K562 (cell line): ENCODE data around the gene PRM3. TPM values are rescaled to one million over a fixed set of nuclear protein-coding genes. Genes with fewer than 3 reads are reported as not detected.

ENCODE experiments used
- BRD4 ChIP-seq: fragments of 200-600 bp; sonication (generic); IDR thresholded peaks from 2 replicates; pipeline ENCODE4 v1.6.1; 2017; ENCODE audit warnings: inconsistent platforms
- CBX2 ChIP-seq: fragments of 200-600 bp; sonication (generic); IDR thresholded peaks from one replicate; pipeline ENCODE4 v1.6.1; 2012; ENCODE audit warnings: mild to moderate bottlenecking, low read length, inconsistent platforms; ENCODE audit not compliant: insufficient read depth, poor library complexity, severe bottlenecking
- CBX5 ChIP-seq: IDR thresholded peaks from 2 replicates; pipeline ENCODE4 v1.6.1; 2014; ENCODE audit warnings: low read depth, borderline replicate concordance
- ERF ChIP-seq: fragments of 450-650 bp; formaldehyde crosslinking; IDR thresholded peaks from 2 replicates; pipeline ENCODE4 v1.4.0; 2020; ENCODE audit warnings: mild to moderate bottlenecking, mixed read lengths
- ETV1 ChIP-seq: fragments of 450-650 bp; conservative IDR thresholded peaks from 2 replicates; pipeline ENCODE4 v1.6.1; 2016; ENCODE audit warnings: missing genetic modification characterization, control low read depth, low read depth, missing compliant biosample characterization
- FIP1L1 ChIP-seq: fragments of 200-400 bp; formaldehyde crosslinking; IDR thresholded peaks from 2 replicates; pipeline ENCODE4 v1.6.1; 2018; ENCODE audit warnings: mild to moderate bottlenecking, low read depth, low read length; ENCODE audit not compliant: poor library complexity, severe bottlenecking
- FOXK2 ChIP-seq, 2 experiments: fragments of 450-650 bp; IDR thresholded peaks in 1 of 2; conservative IDR thresholded peaks in 1 of 2; 2 replicates each; pipeline ENCODE4 v1.6.1; 2016; ENCODE audit warnings: low read depth in 2 of 2, mild to moderate bottlenecking in 1 of 2
- HNRNPL ChIP-seq: fragments of 200-400 bp; formaldehyde crosslinking; IDR thresholded peaks from 2 replicates; pipeline ENCODE4 v1.6.1; 2017; ENCODE audit warnings: low read depth, mild to moderate bottlenecking, low read length
- OTX1 ChIP-seq: fragments of 450-650 bp; formaldehyde crosslinking; IDR thresholded peaks from 2 replicates; pipeline ENCODE4 v1.4.0; 2022; ENCODE audit warnings: mild to moderate bottlenecking
- POLR2AphosphoS5 ChIP-seq: IDR thresholded peaks from 2 replicates; pipeline ENCODE4 v1.6.1; 2011; ENCODE audit warnings: mild to moderate bottlenecking, low read depth, low read length, moderate library complexity; ENCODE audit not compliant: control insufficient read depth, insufficient read depth
- RBM15 ChIP-seq: fragments of 200-400 bp; formaldehyde crosslinking; IDR thresholded peaks from 2 replicates; pipeline ENCODE4 v1.6.1; 2018; ENCODE audit warnings: mild to moderate bottlenecking, low read length, moderate library complexity; ENCODE audit not compliant: insufficient read depth
- TCF3 ChIP-seq: sonication (generic); formaldehyde crosslinking; IDR thresholded peaks from 2 replicates; pipeline ENCODE4 v1.4.0; 2020; ENCODE audit warnings: mild to moderate bottlenecking, missing genetic modification reagents
- THRAP3 ChIP-seq: fragments of 450-650 bp; IDR thresholded peaks from 2 replicates; pipeline ENCODE4 v1.6.1; 2016; ENCODE audit warnings: mild to moderate bottlenecking, inconsistent platforms, borderline replicate concordance
- U2AF1 ChIP-seq: fragments of 200-400 bp; formaldehyde crosslinking; optimal IDR thresholded peaks from 2 replicates; pipeline ENCODE3; 2017; ENCODE audit warnings: mild to moderate bottlenecking, low read depth, low read length, moderate library complexity
- XRCC5 ChIP-seq: fragments of 200-400 bp; formaldehyde crosslinking; IDR thresholded peaks from 2 replicates; pipeline ENCODE4 v1.6.1; 2017; ENCODE audit warnings: low read depth, mild to moderate bottlenecking, low read length
- ZFP36 ChIP-seq: fragments of 150-350 bp; IDR thresholded peaks from 2 replicates; pipeline ENCODE4 v1.6.1; 2018; ENCODE audit warnings: low read length, low read depth; ENCODE audit not compliant: partially characterized antibody
- ZNF282 ChIP-seq: sonication (generic); formaldehyde crosslinking; IDR thresholded peaks from 2 replicates; pipeline ENCODE4 v1.8.1; 2023; ENCODE audit warnings: missing genetic modification reagents
- ZNF324 ChIP-seq: fragments of 250-450 bp; sonication (Bioruptor Pico); IDR thresholded peaks from 2 replicates; pipeline ENCODE4 v1.4.0; 2020; ENCODE audit warnings: mild to moderate bottlenecking
- ZNF408 ChIP-seq: fragments of 250-450 bp; sonication (Bioruptor Pico); IDR thresholded peaks from 2 replicates; pipeline ENCODE4 v1.4.0; 2020; ENCODE audit warnings: low read depth, mild to moderate bottlenecking, moderate library complexity
- ZNF644 ChIP-seq: fragments of 200-800 bp; sonication (Bioruptor generic); IDR thresholded peaks from 2 replicates; pipeline ENCODE4 v1.6.1; 2016; ENCODE audit warnings: low read depth, missing genetic modification characterization, missing compliant biosample characterization
- ZNF830 ChIP-seq: fragments of 250-450 bp; sonication (Bioruptor Pico); IDR thresholded peaks from 2 replicates; pipeline ENCODE4 v1.5.0; 2021; ENCODE audit warnings: mild to moderate bottlenecking
- polyA plus RNA-seq, 8 experiments: library from polyadenylated mRNA; depleted of rRNA in 4 of 8; stranded (reverse) in 5 of 8; unstranded in 3 of 8; fragments of >200 nt; fragmentation: Nextera tagmentation in 2 of 8; fragmentation: Illumina TruSeq in 1 of 8; extraction: Ambion mirVana in 2 of 8; extraction: Trizol in 1 of 8; gene quantifications; 2 replicates each; pipeline versions ENCODE4 v1.2.1 to v1.2.3, GENCODE V29; 2011 to 2014; ENCODE audit warnings: inconsistent platforms in 1 of 8, missing spikeins in 1 of 8
- total RNA-seq, 7 experiments: library from RNA; depleted of rRNA in 6 of 7; stranded (reverse); fragments of >200 nt in 6 of 7; fragmentation: Illumina TruSeq in 2 of 7; extraction: Trizol in 2 of 7; gene quantifications; 2 replicates each; pipeline versions ENCODE4 v1.2.1 to v1.2.3, GENCODE V29; 2011 to 2021; ENCODE audit warnings: low replicate concordance in 1 of 7
- TF ChIP-seq, protein P1 (sequence below): IDR thresholded peaks from 2 replicates; pipeline ENCODE4 v1.6.1; 2011; ENCODE audit not compliant: insufficient read length; ENCODE audit errors: extremely low read depth
- TF ChIP-seq, protein P2 (sequence below): sonication (generic); formaldehyde crosslinking; IDR thresholded peaks from 2 replicates; pipeline ENCODE4 v1.8.1; 2022; ENCODE audit warnings: missing genetic modification reagents
- TF ChIP-seq, protein P3 (sequence below): fragments of 250-450 bp; sonication (Bioruptor Pico); IDR thresholded peaks from 2 replicates; pipeline ENCODE4 v1.8.0; 2022; ENCODE audit warnings: moderate library complexity, mild to moderate bottlenecking, inconsistent platforms
- TF ChIP-seq, protein P4 (sequence below): fragments of 200-800 bp; sonication (Bioruptor generic); IDR thresholded peaks from 2 replicates; pipeline ENCODE4 v1.6.1; 2017; ENCODE audit warnings: missing genetic modification characterization, missing compliant biosample characterization

PRM3 gene
- total and polyA plus RNA-seq, 9 of the 15 experiments (the other 6 are each of a cell fraction or from before 2014, with no cell fraction given), result not detected

DNA sequence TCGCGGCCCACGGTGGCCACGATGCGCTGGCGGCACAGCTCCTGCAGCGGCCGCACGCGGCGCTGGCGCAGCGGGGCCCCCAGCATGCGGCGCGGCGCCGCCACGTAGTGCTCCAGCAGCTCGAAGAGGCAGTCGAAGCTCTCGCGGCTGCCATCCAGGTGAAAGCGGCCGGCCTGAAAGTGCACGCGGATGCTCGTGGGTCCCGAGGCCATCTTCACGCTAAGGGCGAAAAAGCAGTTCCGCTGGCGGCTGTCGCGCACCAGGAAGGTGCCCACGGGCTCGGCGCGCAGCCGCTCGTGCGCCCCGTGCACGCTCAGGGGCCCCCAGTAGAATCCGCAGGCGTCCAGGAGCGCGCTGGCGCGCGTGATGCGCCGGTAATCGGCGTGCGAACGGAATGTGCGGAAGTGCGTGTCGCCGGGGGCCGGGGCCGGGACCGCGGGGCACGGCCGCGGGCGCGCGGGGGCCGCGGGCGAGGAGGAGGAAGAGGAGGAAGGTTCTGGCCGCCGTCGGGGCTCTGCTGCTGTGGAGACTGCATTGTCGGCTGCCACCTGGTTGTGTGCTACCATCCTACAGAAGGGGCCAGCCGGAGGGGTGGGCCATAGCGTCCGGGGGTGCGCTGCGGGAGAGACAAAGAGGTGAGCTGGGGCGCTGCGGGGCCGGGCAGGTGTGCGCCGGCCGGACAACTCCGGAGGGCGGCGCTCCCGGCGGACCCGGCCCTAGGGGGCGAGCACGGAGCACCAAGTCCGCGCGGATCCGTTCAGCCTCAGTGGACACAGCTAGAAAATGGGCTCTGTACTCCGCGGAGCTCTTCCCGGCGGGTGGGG, 18.3 kb downstream of the PRM3 start (continued):
- TF ChIP-seq RBM15 (no peak), POLR2AphosphoS5 (no peak), ZNF644 (tag) (no peak), ZNF408 (no peak), ZNF830 (CRISPR knock-in tag) (no peak), ETV1 (tag) (no peak), TCF3 (CRISPR knock-in tag) (peak; percentile 35; the same call in 1 of the 2 replicates), U2AF1 (no peak), CBX2 (no peak), ZFP36 (no peak), CBX5 (no peak), HNRNPL (no peak; the same call in 1 of the 2 replicates), FIP1L1 (peak; percentile 53), FOXK2 (conservative IDR thresholded peaks at IDR 0.05 in 1 of 2, IDR thresholded peaks at IDR 0.05 in 1 of 2; ENCODE audit: low read depth in 2 of 2) (no peak), XRCC5 (peak; percentile 48; the same call in 1 of the 2 replicates), OTX1 (no peak), THRAP3 (no peak), ZNF324 (CRISPR knock-in tag) (0 out of 2 replicates have a peak, but pooled peaks have one; percentile 38), ZNF282 (CRISPR knock-in tag) (peak; percentile 98; the same call in 1 of the 2 replicates), BRD4 (no peak), ERF (peak; percentile 76; the same call in 1 of the 2 replicates)
- TF ChIP-seq, protein P1, sequence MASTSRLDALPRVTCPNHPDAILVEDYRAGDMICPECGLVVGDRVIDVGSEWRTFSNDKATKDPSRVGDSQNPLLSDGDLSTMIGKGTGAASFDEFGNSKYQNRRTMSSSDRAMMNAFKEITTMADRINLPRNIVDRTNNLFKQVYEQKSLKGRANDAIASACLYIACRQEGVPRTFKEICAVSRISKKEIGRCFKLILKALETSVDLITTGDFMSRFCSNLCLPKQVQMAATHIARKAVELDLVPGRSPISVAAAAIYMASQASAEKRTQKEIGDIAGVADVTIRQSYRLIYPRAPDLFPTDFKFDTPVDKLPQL, result no peak
- TF ChIP-seq, protein P2, sequence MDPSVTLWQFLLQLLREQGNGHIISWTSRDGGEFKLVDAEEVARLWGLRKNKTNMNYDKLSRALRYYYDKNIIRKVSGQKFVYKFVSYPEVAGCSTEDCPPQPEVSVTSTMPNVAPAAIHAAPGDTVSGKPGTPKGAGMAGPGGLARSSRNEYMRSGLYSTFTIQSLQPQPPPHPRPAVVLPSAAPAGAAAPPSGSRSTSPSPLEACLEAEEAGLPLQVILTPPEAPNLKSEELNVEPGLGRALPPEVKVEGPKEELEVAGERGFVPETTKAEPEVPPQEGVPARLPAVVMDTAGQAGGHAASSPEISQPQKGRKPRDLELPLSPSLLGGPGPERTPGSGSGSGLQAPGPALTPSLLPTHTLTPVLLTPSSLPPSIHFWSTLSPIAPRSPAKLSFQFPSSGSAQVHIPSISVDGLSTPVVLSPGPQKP, result peak; percentile 77; the same call in 1 of the 2 replicates
- TF ChIP-seq, protein P3, sequence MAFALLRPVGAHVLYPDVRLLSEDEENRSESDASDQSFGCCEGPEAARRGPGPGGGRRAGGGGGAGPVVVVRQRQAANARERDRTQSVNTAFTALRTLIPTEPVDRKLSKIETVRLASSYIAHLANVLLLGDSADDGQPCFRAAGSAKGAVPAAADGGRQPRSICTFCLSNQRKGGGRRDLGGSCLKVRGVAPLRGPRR (CRISPR knock-in tag), result no peak
- TF ChIP-seq, protein P4, sequence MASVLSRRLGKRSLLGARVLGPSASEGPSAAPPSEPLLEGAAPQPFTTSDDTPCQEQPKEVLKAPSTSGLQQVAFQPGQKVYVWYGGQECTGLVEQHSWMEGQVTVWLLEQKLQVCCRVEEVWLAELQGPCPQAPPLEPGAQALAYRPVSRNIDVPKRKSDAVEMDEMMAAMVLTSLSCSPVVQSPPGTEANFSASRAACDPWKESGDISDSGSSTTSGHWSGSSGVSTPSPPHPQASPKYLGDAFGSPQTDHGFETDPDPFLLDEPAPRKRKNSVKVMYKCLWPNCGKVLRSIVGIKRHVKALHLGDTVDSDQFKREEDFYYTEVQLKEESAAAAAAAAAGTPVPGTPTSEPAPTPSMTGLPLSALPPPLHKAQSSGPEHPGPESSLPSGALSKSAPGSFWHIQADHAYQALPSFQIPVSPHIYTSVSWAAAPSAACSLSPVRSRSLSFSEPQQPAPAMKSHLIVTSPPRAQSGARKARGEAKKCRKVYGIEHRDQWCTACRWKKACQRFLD (CRISPR knock-in tag), result peak; percentile 66; the same call in 1 of the 2 replicates
